Measurements from ENCODE around the gene RPL27A.

RPL27A gene

DNA sequence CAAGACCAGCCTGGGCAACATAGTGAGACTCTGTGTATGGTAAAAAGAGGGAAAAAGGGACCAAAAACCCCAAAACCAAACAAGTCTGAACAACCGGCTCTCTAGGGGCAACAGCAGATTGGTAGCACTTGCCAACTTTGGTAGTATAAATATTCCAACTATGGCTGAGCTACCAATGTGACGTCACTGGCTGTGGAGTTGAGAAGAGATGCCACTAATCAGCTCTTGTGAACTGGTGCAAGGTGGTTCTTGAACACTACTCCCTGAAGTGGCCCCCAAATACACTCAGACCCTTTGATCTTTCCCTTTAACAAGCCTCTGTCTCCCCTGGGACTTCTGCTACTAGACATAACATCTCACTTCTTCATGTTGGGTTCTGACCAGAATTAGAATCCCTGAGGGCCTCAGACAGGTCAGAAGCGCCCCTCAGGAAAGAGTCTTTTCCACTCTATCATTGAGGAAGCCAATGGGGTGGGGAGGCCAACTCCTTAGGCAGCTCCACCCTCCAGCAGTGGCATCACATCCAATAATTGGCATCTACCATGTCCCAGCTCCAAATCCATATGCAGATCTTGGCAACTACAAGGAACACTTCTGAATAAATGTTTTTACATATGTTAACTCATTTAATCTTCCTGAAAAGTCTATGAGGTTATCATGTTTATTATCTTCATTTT is 49.2 kb downstream of the RPL27A start:
- Mint-ChIP-seq H3K27me3 (no peaks in the 10 kb centered on the region), H3K4me3 (no peak overlapping the region), H3K4me1 (ENCODE audit: low read depth) (peaks cover 20% of the 10 kb centered on the region), H3K9me3 (no peaks in the 10 kb centered on the region), H3K36me3 (ENCODE audit: low read depth) (no peaks in the 10 kb centered on the region), H3K27ac (no peak overlapping the region)

DNA sequence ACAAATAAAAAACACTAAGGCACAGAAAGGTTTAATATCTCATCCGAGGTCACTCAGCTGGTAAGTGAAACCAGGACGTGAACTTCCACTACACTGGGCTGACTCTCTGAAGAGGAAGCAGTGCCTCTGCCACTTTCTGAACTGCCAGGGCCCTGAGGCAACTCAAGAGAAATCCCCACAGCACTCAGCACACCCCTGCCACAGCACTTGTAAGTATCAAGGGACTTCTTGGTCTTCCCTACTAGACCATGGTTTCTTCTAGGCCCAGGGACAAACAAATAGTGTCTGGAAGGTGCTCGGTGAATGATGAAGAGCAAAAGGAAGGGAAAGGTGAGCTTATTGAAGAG is 49.7 kb downstream of the RPL27A start:
- peak overlapping the region; percentile 15 for H3K27ac Mint-ChIP-seq

DNA sequence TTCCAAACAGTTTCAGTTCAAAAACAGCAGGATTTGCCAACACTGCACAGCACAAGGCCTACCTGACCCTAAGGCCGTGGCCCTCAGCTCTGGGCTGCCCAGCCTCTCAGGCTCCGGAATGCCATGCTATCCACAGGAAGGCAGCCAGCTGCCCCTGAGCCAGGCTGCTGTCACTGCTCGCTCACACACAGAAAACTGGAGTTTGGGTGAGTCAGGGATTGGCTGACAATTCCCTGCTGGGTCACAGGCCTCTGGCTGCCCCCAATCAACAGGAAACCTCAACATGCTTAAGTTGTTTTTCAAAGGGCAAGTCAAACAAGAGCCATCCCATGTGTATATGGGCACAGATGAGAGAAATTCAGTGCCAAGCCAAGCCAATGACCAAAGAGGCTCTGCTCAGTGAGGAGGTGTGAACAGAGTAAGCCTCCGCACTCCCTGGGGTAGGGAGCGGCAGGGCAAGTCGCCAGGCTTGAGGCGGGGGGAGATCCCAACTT is 50.2 kb downstream of the RPL27A start:
- Mint-ChIP-seq H3K4me1 (ENCODE audit: low read depth) (peaks cover 20% of the 10 kb centered on the region), H3K27ac (peak overlapping the region; percentile 15), H3K4me3 (no peak overlapping the region)

More for the DNA sequence above, 49.7 kb downstream of the RPL27A start:
- Mint-ChIP-seq H3K27me3 (no peaks in the 10 kb centered on the region), H3K4me3 (no peak overlapping the region), H3K36me3 (ENCODE audit: low read depth) (no peaks in the 10 kb centered on the region), H3K9me3 (no peaks in the 10 kb centered on the region), H3K4me1 (ENCODE audit: low read depth) (peaks cover 20% of the 10 kb centered on the region)

DNA sequence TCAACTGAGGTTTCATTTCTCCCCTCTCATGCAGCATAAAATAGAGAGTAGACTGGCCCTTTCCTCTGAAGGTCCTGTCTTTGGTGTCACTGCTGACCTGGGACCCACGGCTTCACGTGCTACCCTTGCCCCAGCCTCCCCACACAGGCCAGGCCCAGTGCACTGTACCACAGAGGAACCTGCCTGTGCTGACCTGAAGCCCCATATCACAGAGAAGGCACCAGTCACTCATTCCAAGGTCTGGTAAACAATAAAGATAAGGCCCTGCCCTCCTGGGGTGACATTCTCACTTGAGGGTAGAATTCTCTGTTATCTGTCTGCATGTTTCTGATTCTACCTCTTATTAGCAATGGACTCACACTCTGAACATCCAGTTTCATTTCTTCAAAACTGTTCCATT is 51.3 kb downstream of the RPL27A start:
- no peaks in the 10 kb centered on the region for H3K9me3 Mint-ChIP-seq
- H3K4me1 Mint-ChIP-seq (ENCODE audit: low read depth): peaks cover 20% of the 10 kb centered on the region
- H3K27me3 Mint-ChIP-seq: no peaks in the 10 kb centered on the region
- H3K4me3 Mint-ChIP-seq: no peak overlapping the region
- H3K36me3 Mint-ChIP-seq (ENCODE audit: low read depth): no peaks in the 10 kb centered on the region
- no peak overlapping the region for H3K27ac Mint-ChIP-seq

More for the DNA sequence above, 50.2 kb downstream of the RPL27A start:
- H3K9me3 Mint-ChIP-seq: no peaks in the 10 kb centered on the region
- no peaks in the 10 kb centered on the region for H3K27me3 Mint-ChIP-seq
- no peaks in the 10 kb centered on the region for H3K36me3 Mint-ChIP-seq (ENCODE audit: low read depth)

DNA sequence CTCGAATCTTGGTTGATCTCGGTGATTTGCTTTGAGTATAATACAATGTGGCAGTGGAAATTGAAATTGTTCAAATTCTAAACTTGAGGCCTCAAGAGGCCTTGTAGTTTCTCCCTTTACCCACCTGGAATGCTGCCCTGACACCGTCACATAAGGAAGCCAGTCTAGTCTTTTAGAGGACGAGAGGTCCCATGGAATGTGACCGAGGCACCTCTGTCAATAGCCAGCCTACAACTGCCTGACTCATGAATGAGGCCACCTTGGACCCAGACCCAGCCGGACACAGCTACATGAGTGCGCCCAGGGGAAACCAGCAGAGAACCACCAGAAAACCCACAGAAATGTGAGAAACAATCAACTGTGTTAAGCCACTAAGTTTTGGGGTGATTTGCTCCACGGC is 52.5 kb downstream of the RPL27A start:
- no peaks in the 10 kb centered on the region for H3K9me3 Mint-ChIP-seq

DNA sequence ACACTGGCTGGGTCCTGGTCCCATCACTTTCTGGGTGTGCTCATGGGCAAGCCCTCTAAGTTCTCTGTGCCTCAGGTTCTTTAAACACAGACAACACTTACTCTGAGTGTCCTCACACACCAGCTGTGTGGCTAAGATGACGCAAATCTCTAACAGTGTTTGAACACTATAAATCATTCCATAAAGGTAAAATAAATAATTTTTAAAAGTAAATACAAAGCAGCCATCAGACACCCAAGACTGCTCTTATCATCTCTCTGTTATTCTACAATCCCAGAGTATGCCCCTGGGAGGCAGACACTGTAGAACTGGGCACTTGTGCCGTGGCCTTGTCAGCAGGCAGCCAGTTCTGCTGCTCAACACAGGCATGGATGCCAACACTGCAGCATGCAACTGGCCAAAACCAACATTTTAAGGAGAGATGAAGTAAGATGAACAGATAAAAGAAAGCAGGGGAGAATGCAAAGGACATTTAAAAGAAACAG is 56.8 kb downstream of the RPL27A start:
- Mint-ChIP-seq H3K4me3 (no peak overlapping the region), H3K36me3 (ENCODE audit: low read depth) (no peaks in the 10 kb centered on the region), H3K27me3 (no peaks in the 10 kb centered on the region), H3K4me1 (ENCODE audit: low read depth) (peaks cover 2% of the 10 kb centered on the region), H3K27ac (no peak overlapping the region), H3K9me3 (no peaks in the 10 kb centered on the region)

More for the DNA sequence above, 52.5 kb downstream of the RPL27A start:
- Mint-ChIP-seq H3K4me1 (ENCODE audit: low read depth) (peaks cover 20% of the 10 kb centered on the region), H3K27ac (no peak overlapping the region), H3K27me3 (no peaks in the 10 kb centered on the region), H3K36me3 (ENCODE audit: low read depth) (no peaks in the 10 kb centered on the region), H3K4me3 (no peak overlapping the region)

Measured in stimulated activated naive CD8-positive, alpha-beta T cell treated with anti-CD3 and anti-CD28 coated beads, Interleukin-15, Interleukin-2, amounts not matched to agents 100 ng/mL and 50 ng/mL, for 24 hours (primary cell).